ENCODE data around the gene GALNT17. TPM values are rescaled to one million over a fixed set of nuclear protein-coding genes. Genes with fewer than 3 reads are reported as not detected.

Gene GALNT17
- total RNA-seq, 1 donor = not detected

- no peak overlapping the region for H3K4me3 ChIP-seq (ENCODE audit: low read depth, low read length)
- no peak for DNase-seq (ENCODE audit: low read depth)
- no peak for TF ChIP-seq CTCF (IDR thresholded peaks at IDR 0.05; ENCODE audit: insufficient read depth, low read depth, low read length)
These were observed 287.8 kb downstream of the GALNT17 start for GRCh38 chr7:71419546-71420337.

DNA sequence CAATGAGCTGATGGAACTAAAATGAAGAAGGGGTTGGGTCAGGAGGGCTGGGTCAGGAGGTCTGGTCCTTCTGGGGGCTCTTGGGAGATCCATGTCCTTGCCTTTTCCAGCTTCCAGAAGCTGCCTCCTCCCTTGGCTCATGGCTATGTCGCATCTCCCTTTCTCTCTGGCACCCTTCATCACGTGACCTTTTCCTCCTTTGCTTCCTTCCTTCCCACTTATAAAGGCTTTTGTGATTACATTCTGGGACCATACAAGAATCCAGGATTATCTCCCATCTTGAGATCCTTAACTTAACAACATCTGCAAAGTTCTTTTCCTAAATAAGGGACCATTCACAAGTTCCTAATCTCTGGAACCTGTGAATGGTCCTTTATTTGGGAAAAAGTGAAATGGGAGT is 290.2 kb downstream of the GALNT17 start:
- H3K4me3 ChIP-seq (ENCODE audit: low read depth, low read length) = no peak overlapping the region
- TF ChIP-seq CTCF (IDR thresholded peaks at IDR 0.05; ENCODE audit: insufficient read depth, low read depth, low read length) = no peak
- DNase-seq (ENCODE audit: low read depth) = no peak

- no peak for DNase-seq (ENCODE audit: low read depth)
- no peak overlapping the region for H3K4me3 ChIP-seq (ENCODE audit: low read depth, low read length)
- no peak for TF ChIP-seq CTCF (IDR thresholded peaks at IDR 0.05; ENCODE audit: insufficient read depth, low read depth, low read length)
These were observed 292.5 kb downstream of the GALNT17 start for GRCh38 chr7:71424166-71425035.

GRCh38 chr7:71429083-71429482 is 297.1 kb downstream of the GALNT17 start:
- no peak for DNase-seq (ENCODE audit: low read depth)
- H3K4me3 ChIP-seq (ENCODE audit: low read depth, low read length) = no peak overlapping the region
- TF ChIP-seq CTCF (IDR thresholded peaks at IDR 0.05; ENCODE audit: insufficient read depth, low read depth, low read length) = no peak

DNA sequence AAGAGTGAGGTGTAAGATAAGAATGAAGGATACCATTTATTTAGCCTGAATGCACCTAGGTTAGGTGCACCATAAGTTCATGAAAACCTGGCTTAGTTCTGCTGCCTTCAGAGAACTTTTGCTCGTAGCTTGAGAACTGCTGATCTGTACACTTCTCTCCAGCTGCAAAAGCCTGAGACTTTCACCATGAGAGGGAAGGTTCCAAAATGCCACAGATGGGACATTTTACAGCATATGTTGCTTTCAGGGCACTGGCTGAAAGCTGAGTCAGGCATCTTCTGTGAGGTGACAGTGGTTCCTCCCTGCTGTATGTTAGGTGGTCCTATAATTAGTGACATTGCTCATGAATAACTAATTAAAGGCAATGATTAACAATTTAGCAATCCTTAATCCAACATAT is 298.3 kb downstream of the GALNT17 start:
- no peak for TF ChIP-seq CTCF (IDR thresholded peaks at IDR 0.05; ENCODE audit: insufficient read depth, low read depth, low read length)
- H3K4me3 ChIP-seq (ENCODE audit: low read depth, low read length) = no peak overlapping the region
- no peak for DNase-seq (ENCODE audit: low read depth)

GRCh38 chr7:71439321-71439720 is 307.4 kb downstream of the GALNT17 start:
- no peak for TF ChIP-seq CTCF (IDR thresholded peaks at IDR 0.05; ENCODE audit: insufficient read depth, low read depth, low read length)
- H3K4me3 ChIP-seq (ENCODE audit: low read depth, low read length) = no peak overlapping the region
- no peak for DNase-seq (ENCODE audit: low read depth)

Data from fibroblast of villous mesenchyme (primary cell).